OCI-LY3 (cell line): ENCODE results near the gene PCNX1.

Source experiments
- H2AFZ ChIP-seq: fragments of 200-600, 300-600 bp; shearing (Covaris generic); 2 replicates; pipeline ENCODE4 v1.6.0; 2014; ENCODE audit warnings: antibody characterized with exemption, low read depth, low read length
- H3K27ac ChIP-seq: fragments of 200-600, 300-600 bp; sonication (generic); 2 replicates; pipeline ENCODE4 v1.5.1; 2014; ENCODE audit warnings: mild to moderate bottlenecking, low read length, moderate library complexity, mixed read lengths
- H3K27me3 ChIP-seq: fragments of 200-600, 300-600 bp; sonication (generic); 2 replicates; pipeline ENCODE4 v1.6.1; 2014; ENCODE audit warnings: low read depth, low read length, mixed read lengths
- H3K36me3 ChIP-seq: fragments of 200-600, 300-600 bp; sonication (generic); replicated peaks from 2 replicates; pipeline ENCODE3; 2014; ENCODE audit warnings: low read depth, low read length, mixed read lengths
- H3K4me1 ChIP-seq: fragments of 300-600, 200-600 bp; sonication (generic); 2 replicates; pipeline ENCODE4 v1.6.1; 2014; ENCODE audit warnings: low read length, mixed read lengths
- H3K4me2 ChIP-seq: fragments of 200-600, 300-600 bp; sonication (generic); 2 replicates; pipeline ENCODE4 v1.6.1; 2014; ENCODE audit warnings: low read length, mixed read lengths
- H3K4me3 ChIP-seq: fragments of 300-600, 200-600 bp; sonication (generic); 2 replicates; pipeline ENCODE4 v1.5.1; 2014; ENCODE audit warnings: antibody characterized with exemption, mild to moderate bottlenecking, low read length, moderate library complexity
- H3K79me2 ChIP-seq: fragments of 300-600, 200-600 bp; shearing (Covaris generic); 2 replicates; pipeline ENCODE4 v1.6.1; 2014; ENCODE audit warnings: mild to moderate bottlenecking, low read length, mixed read lengths
- H3K9ac ChIP-seq: fragments of 300-600, 200-600 bp; shearing (Covaris generic); 2 replicates; pipeline ENCODE4 v1.6.0; 2014; ENCODE audit warnings: mild to moderate bottlenecking, low read length, moderate library complexity
- H3K9me3 ChIP-seq: fragments of 200-600, 300-600 bp; shearing (Covaris generic); 2 replicates; pipeline ENCODE4 v1.6.1; 2014; ENCODE audit warnings: low read length, mixed read lengths; ENCODE audit not compliant: insufficient read depth
- H4K20me1 ChIP-seq: fragments of 200-600, 300-600 bp; sonication (generic); 2 replicates; pipeline ENCODE4 v1.6.1; 2016; ENCODE audit warnings: low read length, mixed read lengths; ENCODE audit not compliant: insufficient read depth
- CTCF ChIP-seq: fragments of 200-600, 300-600 bp; sonication (generic); IDR thresholded peaks from 2 replicates; pipeline ENCODE4 v1.5.1; 2014; ENCODE audit warnings: antibody characterized with exemption, low read length, low read depth
- EZH2phosphoT487 ChIP-seq: fragments of 200-600 bp; shearing (Covaris generic); IDR thresholded peaks from 2 replicates; pipeline ENCODE4 v1.6.1; 2018; ENCODE audit warnings: antibody characterized with exemption, mixed run types, low read depth

PCNX1 gene

GRCh38 chr14:71137536-71138447, 230.5 kb downstream of the PCNX1 start:
- H3K9ac ChIP-seq = no peak overlapping the region
- H3K9me3 ChIP-seq = no peaks in the 10 kb centered on the region
- H3K27me3 ChIP-seq = no peaks in the 10 kb centered on the region
- no peak overlapping the region for H3K27ac ChIP-seq
- no peaks in the 10 kb centered on the region for H4K20me1 ChIP-seq
- H3K4me2 ChIP-seq = no peak overlapping the region
- TF ChIP-seq CTCF (no peak), EZH2phosphoT487 (no peak)
- H3K79me2 ChIP-seq = no peaks in the 10 kb centered on the region
- no peak overlapping the region for H2AFZ ChIP-seq
- H3K36me3 ChIP-seq = no peaks in the 10 kb centered on the region
- H3K4me3 ChIP-seq = no peak overlapping the region
- H3K4me1 ChIP-seq = peaks cover 36% of the 10 kb centered on the region

- Histone ChIP-seq H3K27me3 (no peaks in the 10 kb centered on the region), H3K4me2 (peak overlapping the region; percentile 61), H2AFZ (0 out of 2 replicates have a peak overlapping the region, but pooled peaks have one; percentile 37), H4K20me1 (no peaks in the 10 kb centered on the region), H3K27ac (no peak overlapping the region), H3K9ac (no peak overlapping the region), H3K79me2 (no peaks in the 10 kb centered on the region), H3K36me3 (no peaks in the 10 kb centered on the region), H3K9me3 (no peaks in the 10 kb centered on the region), H3K4me3 (peak overlapping the region; percentile 55), H3K4me1 (peaks cover 39% of the 10 kb centered on the region)
- TF ChIP-seq CTCF (peak; percentile 98), EZH2phosphoT487 (no peak)
These were observed 231.4 kb downstream of the PCNX1 start for GRCh38 chr14:71138448-71139293.

- no peak overlapping the region for H3K27ac ChIP-seq
- TF ChIP-seq EZH2phosphoT487 (no peak), CTCF (no peak)
- H3K4me1 ChIP-seq = peaks cover 39% of the 10 kb centered on the region
- peak overlapping the region; percentile 61 for H3K4me2 ChIP-seq
- H3K79me2 ChIP-seq = no peaks in the 10 kb centered on the region
- H3K4me3 ChIP-seq = peak overlapping the region; percentile 55
- no peaks in the 10 kb centered on the region for H3K27me3 ChIP-seq
- 0 out of 2 replicates have a peak overlapping the region, but pooled peaks have one; percentile 5 for H2AFZ ChIP-seq
- no peaks in the 10 kb centered on the region for H4K20me1 ChIP-seq
- no peaks in the 10 kb centered on the region for H3K9me3 ChIP-seq
- no peak overlapping the region for H3K9ac ChIP-seq
- H3K36me3 ChIP-seq = no peaks in the 10 kb centered on the region
These were observed 232.2 kb downstream of the PCNX1 start for GRCh38 chr14:71139294-71139946.
